KMS-11 (cell line): Measurements from ENCODE around the gene ACAT2.

Experiments
- H2AFZ ChIP-seq: fragments of 200-600 bp; sonication (generic); 2 replicates; pipeline ENCODE4 v1.6.1; 2016; ENCODE audit warnings: antibody characterized with exemption, mixed run types, low read depth
- H3K27ac ChIP-seq: fragments of 200-600 bp; sonication (generic); 2 replicates; pipeline ENCODE4 v1.6.1; 2016; ENCODE audit warnings: mild to moderate bottlenecking, mixed run types
- H3K27me3 ChIP-seq: fragments of 200-600 bp; sonication (generic); 2 replicates; pipeline ENCODE4 v1.6.1; 2017; ENCODE audit warnings: mild to moderate bottlenecking, low read depth, mixed run types, moderate library complexity; ENCODE audit not compliant: insufficient read depth
- H3K36me3 ChIP-seq: fragments of 200-600 bp; sonication (generic); 2 replicates; pipeline ENCODE4 v1.6.1; 2017; ENCODE audit warnings: mild to moderate bottlenecking, mixed run types; ENCODE audit not compliant: insufficient read depth
- H3K4me1 ChIP-seq: fragments of 200-600 bp; sonication (generic); 2 replicates; pipeline ENCODE4 v1.6.1; 2016; ENCODE audit warnings: mild to moderate bottlenecking, low read depth, mixed run types; ENCODE audit not compliant: poor library complexity, severe bottlenecking
- H3K4me2 ChIP-seq: fragments of 200-600 bp; sonication (generic); 2 replicates; pipeline ENCODE4 v1.7.0; 2016; ENCODE audit warnings: mild to moderate bottlenecking, mixed run types
- H3K4me3 ChIP-seq: fragments of 200-600 bp; sonication (generic); IDR thresholded peaks from 2 replicates; pipeline ENCODE4 v1.6.1; 2017; ENCODE audit warnings: low read depth, low read length, mixed read lengths; ENCODE audit not compliant: insufficient read depth
- H3K79me2 ChIP-seq: fragments of 200-600 bp; sonication (generic); 2 replicates; pipeline ENCODE4 v1.6.1; 2016; ENCODE audit warnings: low read depth, mixed run types; ENCODE audit not compliant: insufficient read depth
- H3K9ac ChIP-seq: fragments of 200-600 bp; sonication (generic); 2 replicates; pipeline ENCODE4 v1.6.1; 2016; ENCODE audit warnings: mild to moderate bottlenecking, mixed run types
- H4K20me1 ChIP-seq: fragments of 200-600 bp; sonication (generic); 2 replicates; pipeline ENCODE4 v1.6.1; 2016; ENCODE audit warnings: mild to moderate bottlenecking, mixed run types; ENCODE audit not compliant: insufficient read depth
- TF ChIP-seq, protein P1 (sequence below): fragments of 200-600 bp; sonication (generic); conservative IDR thresholded peaks from 2 replicates; pipeline ENCODE4 v1.6.1; 2017; ENCODE audit warnings: low read depth, mild to moderate bottlenecking, antibody characterized with exemption, low read length, moderate library complexity, mixed read lengths

Gene ACAT2

DNA sequence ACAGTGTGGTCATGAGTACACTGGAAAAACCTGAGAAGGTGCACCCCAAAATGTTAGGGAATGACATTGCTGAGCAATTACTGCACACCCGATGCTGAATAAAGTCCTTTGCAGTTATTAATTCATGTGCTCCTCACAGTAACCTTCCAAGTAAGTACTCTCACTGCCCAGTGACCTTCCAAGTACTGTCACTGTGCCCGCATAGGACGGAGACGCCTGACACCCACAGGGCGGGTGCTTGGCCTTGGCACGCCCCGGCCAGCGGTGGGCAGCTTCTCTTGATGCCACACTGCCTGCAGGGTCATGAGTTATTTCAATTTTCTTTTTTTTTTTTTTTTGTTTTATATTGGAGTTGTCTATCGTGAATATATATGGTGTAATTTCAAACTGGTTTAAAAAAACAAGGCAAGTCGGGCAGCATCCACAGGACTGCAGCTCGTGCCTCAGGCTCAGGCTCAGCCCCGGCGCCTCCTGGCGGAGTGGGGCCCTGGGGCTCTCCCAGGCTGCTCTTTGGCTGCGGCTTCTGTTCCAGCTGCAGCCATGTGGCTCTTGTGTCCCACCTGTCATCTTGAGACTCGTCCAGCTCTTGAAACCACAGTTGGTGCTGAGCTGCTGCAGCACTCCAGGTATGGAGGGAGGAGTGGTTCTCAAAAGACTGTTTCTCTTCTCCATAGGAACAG is 65.3 kb downstream of the ACAT2 start:
- Histone ChIP-seq H3K27ac (no peak overlapping the region), H3K4me2 (no peak overlapping the region), H2AFZ (no peak overlapping the region), H3K27me3 (no peaks in the 10 kb centered on the region), H4K20me1 (no peaks in the 10 kb centered on the region), H3K36me3 (no peaks in the 10 kb centered on the region), H3K9ac (no peak overlapping the region), H3K4me1 (no peaks in the 10 kb centered on the region), H3K79me2 (no peaks in the 10 kb centered on the region), H3K4me3 (no peak overlapping the region)
- TF ChIP-seq, protein P1, sequence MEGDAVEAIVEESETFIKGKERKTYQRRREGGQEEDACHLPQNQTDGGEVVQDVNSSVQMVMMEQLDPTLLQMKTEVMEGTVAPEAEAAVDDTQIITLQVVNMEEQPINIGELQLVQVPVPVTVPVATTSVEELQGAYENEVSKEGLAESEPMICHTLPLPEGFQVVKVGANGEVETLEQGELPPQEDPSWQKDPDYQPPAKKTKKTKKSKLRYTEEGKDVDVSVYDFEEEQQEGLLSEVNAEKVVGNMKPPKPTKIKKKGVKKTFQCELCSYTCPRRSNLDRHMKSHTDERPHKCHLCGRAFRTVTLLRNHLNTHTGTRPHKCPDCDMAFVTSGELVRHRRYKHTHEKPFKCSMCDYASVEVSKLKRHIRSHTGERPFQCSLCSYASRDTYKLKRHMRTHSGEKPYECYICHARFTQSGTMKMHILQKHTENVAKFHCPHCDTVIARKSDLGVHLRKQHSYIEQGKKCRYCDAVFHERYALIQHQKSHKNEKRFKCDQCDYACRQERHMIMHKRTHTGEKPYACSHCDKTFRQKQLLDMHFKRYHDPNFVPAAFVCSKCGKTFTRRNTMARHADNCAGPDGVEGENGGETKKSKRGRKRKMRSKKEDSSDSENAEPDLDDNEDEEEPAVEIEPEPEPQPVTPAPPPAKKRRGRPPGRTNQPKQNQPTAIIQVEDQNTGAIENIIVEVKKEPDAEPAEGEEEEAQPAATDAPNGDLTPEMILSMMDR: no peak

DNA sequence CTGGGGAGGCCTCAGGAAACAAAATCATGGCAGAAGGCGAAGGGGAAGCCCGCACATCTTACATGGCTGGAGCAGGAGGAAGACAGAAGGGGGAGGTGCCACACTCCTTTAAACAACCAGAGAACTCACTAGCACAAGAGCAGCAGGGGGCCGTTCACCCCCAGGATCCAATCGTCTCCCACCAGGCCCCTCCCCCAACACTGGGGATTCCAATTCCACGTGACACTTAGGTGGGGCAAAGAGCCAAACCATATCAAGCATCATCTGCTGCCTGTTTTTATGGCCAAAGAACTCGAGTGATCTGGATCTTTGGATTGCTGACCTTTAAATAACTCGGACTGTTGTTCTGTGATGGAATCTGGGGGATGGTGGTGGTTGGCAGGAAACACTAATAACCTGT is 66.2 kb downstream of the ACAT2 start:
- Histone ChIP-seq H3K9ac (no peak overlapping the region), H3K27me3 (no peaks in the 10 kb centered on the region), H3K27ac (no peak overlapping the region), H3K4me2 (no peak overlapping the region), H3K36me3 (no peaks in the 10 kb centered on the region), H2AFZ (no peak overlapping the region), H3K4me1 (no peaks in the 10 kb centered on the region), H4K20me1 (no peaks in the 10 kb centered on the region), H3K79me2 (no peaks in the 10 kb centered on the region), H3K4me3 (no peak overlapping the region)
- TF ChIP-seq, protein P1: no peak
